ENCODE data around the gene ELF3.

ELF3 gene

DNA sequence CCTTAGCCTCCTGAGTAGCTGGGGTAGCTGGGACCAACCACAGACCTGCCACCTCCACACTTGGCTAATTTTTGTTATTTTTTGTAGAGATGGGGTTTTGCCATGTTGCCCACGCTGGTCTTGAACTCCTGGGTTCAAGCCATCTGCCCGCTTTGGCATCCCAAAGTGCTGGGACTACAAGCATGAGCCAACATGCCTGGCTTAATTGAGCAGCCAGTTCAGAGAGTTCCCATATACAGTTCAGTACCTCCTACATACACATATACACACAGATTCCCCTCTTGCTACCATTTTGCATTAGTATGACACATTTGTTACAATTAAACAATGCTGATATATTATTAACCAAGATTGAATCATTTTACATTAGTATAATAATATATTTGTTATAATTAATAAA, 25.0 kb upstream of the ELF3 start:
- no peak overlapping the region for H3K4me3 ChIP-seq (ENCODE audit: low read depth, low read length)
- no peak for DNase-seq (ENCODE audit: low read depth)
- TF ChIP-seq, protein P1, sequence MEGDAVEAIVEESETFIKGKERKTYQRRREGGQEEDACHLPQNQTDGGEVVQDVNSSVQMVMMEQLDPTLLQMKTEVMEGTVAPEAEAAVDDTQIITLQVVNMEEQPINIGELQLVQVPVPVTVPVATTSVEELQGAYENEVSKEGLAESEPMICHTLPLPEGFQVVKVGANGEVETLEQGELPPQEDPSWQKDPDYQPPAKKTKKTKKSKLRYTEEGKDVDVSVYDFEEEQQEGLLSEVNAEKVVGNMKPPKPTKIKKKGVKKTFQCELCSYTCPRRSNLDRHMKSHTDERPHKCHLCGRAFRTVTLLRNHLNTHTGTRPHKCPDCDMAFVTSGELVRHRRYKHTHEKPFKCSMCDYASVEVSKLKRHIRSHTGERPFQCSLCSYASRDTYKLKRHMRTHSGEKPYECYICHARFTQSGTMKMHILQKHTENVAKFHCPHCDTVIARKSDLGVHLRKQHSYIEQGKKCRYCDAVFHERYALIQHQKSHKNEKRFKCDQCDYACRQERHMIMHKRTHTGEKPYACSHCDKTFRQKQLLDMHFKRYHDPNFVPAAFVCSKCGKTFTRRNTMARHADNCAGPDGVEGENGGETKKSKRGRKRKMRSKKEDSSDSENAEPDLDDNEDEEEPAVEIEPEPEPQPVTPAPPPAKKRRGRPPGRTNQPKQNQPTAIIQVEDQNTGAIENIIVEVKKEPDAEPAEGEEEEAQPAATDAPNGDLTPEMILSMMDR (IDR thresholded peaks at IDR 0.05; ENCODE audit: low read depth, low read length), result no peak
- TF ChIP-seq, protein P2, sequence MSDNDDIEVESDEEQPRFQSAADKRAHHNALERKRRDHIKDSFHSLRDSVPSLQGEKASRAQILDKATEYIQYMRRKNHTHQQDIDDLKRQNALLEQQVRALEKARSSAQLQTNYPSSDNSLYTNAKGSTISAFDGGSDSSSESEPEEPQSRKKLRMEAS (IDR thresholded peaks at IDR 0.05; ENCODE audit: low read depth, low read length), result no peak
- TF ChIP-seq MYC (IDR thresholded peaks at IDR 0.05; ENCODE audit: low read depth, low read length) (no peak), POLR2A (IDR thresholded peaks at IDR 0.05; ENCODE audit: extremely low read depth, insufficient read length) (no peak)

DNA sequence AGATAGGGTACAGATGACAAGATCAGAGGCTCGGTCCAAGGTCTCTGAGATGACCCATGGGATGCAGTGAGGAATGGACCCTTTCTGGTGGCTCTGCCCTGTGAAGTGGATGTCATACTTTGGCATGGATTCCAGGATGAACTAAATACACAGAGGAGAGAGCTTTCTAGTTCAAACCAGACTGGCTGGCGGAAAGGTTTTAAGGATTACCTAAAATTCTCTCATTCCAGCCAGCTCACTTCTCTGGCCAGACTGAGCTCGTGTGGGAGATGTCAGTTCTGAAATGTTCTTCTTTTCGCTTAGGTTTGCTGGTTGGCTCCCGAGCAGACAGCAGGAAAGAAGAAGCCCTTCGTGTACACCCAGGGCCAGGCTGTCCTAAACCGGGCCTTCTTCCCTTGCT, 21.8 kb upstream of the ELF3 start:
- DNase-seq (ENCODE audit: low read depth), result no peak
- H3K4me3 ChIP-seq (ENCODE audit: low read depth, low read length), result no peak overlapping the region
- TF ChIP-seq MYC (IDR thresholded peaks at IDR 0.05; ENCODE audit: low read depth, low read length) (no peak), POLR2A (IDR thresholded peaks at IDR 0.05; ENCODE audit: extremely low read depth, insufficient read length) (no peak)
- TF ChIP-seq, protein P2 (IDR thresholded peaks at IDR 0.05; ENCODE audit: low read depth, low read length), result no peak
- TF ChIP-seq, protein P1 (IDR thresholded peaks at IDR 0.05; ENCODE audit: low read depth, low read length), result no peak

- no peak overlapping the region for H3K4me3 ChIP-seq (ENCODE audit: low read depth, low read length)
- no peak for DNase-seq (ENCODE audit: low read depth)
- no peak for TF ChIP-seq POLR2A (IDR thresholded peaks at IDR 0.05; ENCODE audit: extremely low read depth, insufficient read length)
- TF ChIP-seq, protein P1 (IDR thresholded peaks at IDR 0.05; ENCODE audit: low read depth, low read length), result no peak
- no peak for TF ChIP-seq MYC (IDR thresholded peaks at IDR 0.05; ENCODE audit: low read depth, low read length)
- TF ChIP-seq, protein P2 (IDR thresholded peaks at IDR 0.05; ENCODE audit: low read depth, low read length), result no peak
Observed at GRCh38 chr1:201989354-201990128, 20.8 kb upstream of the ELF3 start.

- no peak overlapping the region for H3K4me3 ChIP-seq (ENCODE audit: low read depth, low read length)
- DNase-seq (ENCODE audit: low read depth), result no peak
- TF ChIP-seq, protein P2 (IDR thresholded peaks at IDR 0.05; ENCODE audit: low read depth, low read length), result no peak
- TF ChIP-seq POLR2A (IDR thresholded peaks at IDR 0.05; ENCODE audit: extremely low read depth, insufficient read length), result no peak
- TF ChIP-seq, protein P1 (IDR thresholded peaks at IDR 0.05; ENCODE audit: low read depth, low read length), result no peak
- TF ChIP-seq MYC (IDR thresholded peaks at IDR 0.05; ENCODE audit: low read depth, low read length), result no peak
Observed at GRCh38 chr1:201990427-201990826, 20.0 kb upstream of the ELF3 start.

GRCh38 chr1:201999625-202000238, 10.7 kb upstream of the ELF3 start:
- DNase-seq (ENCODE audit: low read depth), result peak; percentile 66
- TF ChIP-seq, protein P1 (IDR thresholded peaks at IDR 0.05; ENCODE audit: low read depth, low read length), result peak; percentile 81
- no peak for TF ChIP-seq MYC (IDR thresholded peaks at IDR 0.05; ENCODE audit: low read depth, low read length)
- no peak overlapping the region for H3K4me3 ChIP-seq (ENCODE audit: low read depth, low read length)
